PC-3 (cell line): Measurements from ENCODE around the gene ZSCAN5A.

Source experiments
- EZH2 ChIP-seq: fragments of 300-600 bp; sonication (generic); IDR thresholded peaks from one replicate; pipeline ENCODE4 v1.6.1; 2017; ENCODE audit warnings: antibody characterized with exemption, mild to moderate bottlenecking, low read length; ENCODE audit not compliant: unreplicated experiment
- TF ChIP-seq, protein P1 (sequence below): fragments of 300-600 bp; sonication (generic); conservative IDR thresholded peaks from 2 replicates; pipeline ENCODE4 v1.5.1; 2017; ENCODE audit warnings: antibody characterized with exemption, low read depth, mild to moderate bottlenecking, low read length

DNA sequence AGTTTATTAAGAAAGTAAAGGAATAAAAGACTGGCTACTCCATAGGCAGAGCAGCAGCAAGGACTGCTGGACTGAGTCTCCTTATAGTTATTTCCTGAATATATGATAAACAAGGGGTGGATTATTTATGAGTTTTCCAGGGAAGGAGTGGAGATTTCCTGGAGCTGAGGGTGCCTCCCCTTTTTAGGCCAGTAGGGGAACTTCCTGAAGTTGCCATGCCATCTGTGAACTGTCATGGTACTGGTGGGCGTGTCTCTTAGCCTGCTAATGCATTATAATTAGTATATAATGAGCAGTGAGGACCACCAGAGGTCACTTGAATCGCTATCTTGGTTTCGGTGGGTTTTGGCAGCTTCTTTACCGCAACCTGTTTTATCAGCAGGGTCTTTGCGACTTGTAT, 13.5 kb downstream of the ZSCAN5A start:
- TF ChIP-seq, protein P1, sequence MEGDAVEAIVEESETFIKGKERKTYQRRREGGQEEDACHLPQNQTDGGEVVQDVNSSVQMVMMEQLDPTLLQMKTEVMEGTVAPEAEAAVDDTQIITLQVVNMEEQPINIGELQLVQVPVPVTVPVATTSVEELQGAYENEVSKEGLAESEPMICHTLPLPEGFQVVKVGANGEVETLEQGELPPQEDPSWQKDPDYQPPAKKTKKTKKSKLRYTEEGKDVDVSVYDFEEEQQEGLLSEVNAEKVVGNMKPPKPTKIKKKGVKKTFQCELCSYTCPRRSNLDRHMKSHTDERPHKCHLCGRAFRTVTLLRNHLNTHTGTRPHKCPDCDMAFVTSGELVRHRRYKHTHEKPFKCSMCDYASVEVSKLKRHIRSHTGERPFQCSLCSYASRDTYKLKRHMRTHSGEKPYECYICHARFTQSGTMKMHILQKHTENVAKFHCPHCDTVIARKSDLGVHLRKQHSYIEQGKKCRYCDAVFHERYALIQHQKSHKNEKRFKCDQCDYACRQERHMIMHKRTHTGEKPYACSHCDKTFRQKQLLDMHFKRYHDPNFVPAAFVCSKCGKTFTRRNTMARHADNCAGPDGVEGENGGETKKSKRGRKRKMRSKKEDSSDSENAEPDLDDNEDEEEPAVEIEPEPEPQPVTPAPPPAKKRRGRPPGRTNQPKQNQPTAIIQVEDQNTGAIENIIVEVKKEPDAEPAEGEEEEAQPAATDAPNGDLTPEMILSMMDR: peak; percentile 26; the same call in 1 of the 2 replicates
- TF ChIP-seq EZH2: no peak
